Loucy (cell line): Measurements from ENCODE around the gene NFATC3.

Source experiments
- H2AFZ ChIP-seq: fragments of 200-600 bp; sonication (generic); 2 replicates; pipeline ENCODE4 v1.6.0; 2016; ENCODE audit warnings: antibody characterized with exemption, mild to moderate bottlenecking, low read length, moderate library complexity
- H3F3A ChIP-seq: fragments of 200-600 bp; 2 replicates; pipeline ENCODE4 v1.6.0; 2016; ENCODE audit warnings: antibody characterized with exemption, low read depth, mild to moderate bottlenecking
- H3K27me3 ChIP-seq: fragments of 200-600 bp; sonication (generic); 2 replicates; pipeline ENCODE4 v1.6.1; 2014; ENCODE audit warnings: low read length, mild to moderate bottlenecking; ENCODE audit not compliant: insufficient read depth, poor library complexity, severe bottlenecking
- H3K36me3 ChIP-seq: fragments of 200-600 bp; sonication (generic); 2 replicates; pipeline ENCODE4 v1.6.1; 2016; ENCODE audit warnings: low read length; ENCODE audit not compliant: insufficient read depth
- H3K4me1 ChIP-seq: fragments of 200-600 bp; sonication (generic); 2 replicates; pipeline ENCODE4 v1.5.1; 2014; ENCODE audit warnings: low read length, mild to moderate bottlenecking; ENCODE audit not compliant: insufficient read depth, poor library complexity, severe bottlenecking
- H3K4me2 ChIP-seq: fragments of 200-600 bp; sonication (generic); 2 replicates; pipeline ENCODE4 v1.6.0; 2014; ENCODE audit warnings: antibody characterized with exemption, low read length, low read depth, mild to moderate bottlenecking; ENCODE audit not compliant: poor library complexity, severe bottlenecking
- H3K4me3 ChIP-seq: fragments of 200-600 bp; sonication (generic); 2 replicates; pipeline ENCODE4 v1.5.1; 2014; ENCODE audit warnings: low read length, mild to moderate bottlenecking, mixed read lengths; ENCODE audit not compliant: poor library complexity, severe bottlenecking
- H3K79me2 ChIP-seq: fragments of 200-600 bp; sonication (generic); 2 replicates; pipeline ENCODE4 v1.6.1; 2014; ENCODE audit warnings: low read length; ENCODE audit not compliant: insufficient read depth
- H3K9ac ChIP-seq: fragments of 200-600 bp; sonication (generic); 2 replicates; pipeline ENCODE4 v1.6.0; 2014; ENCODE audit warnings: mild to moderate bottlenecking, low read depth, low read length, moderate library complexity; ENCODE audit not compliant: poor library complexity, severe bottlenecking
- H3K9me2 ChIP-seq: fragments of 200-600 bp; sonication (generic); replicated peaks from 2 replicates; pipeline ENCODE4 v1.6.1; 2016; ENCODE audit warnings: low read depth, low read length, mixed read lengths
- H3K9me3 ChIP-seq: fragments of 200-600 bp; sonication (generic); 2 replicates; pipeline ENCODE4 v1.6.1; 2014; ENCODE audit warnings: mild to moderate bottlenecking, antibody characterized with exemption, low read length, low read depth; ENCODE audit not compliant: insufficient read depth
- H4K20me1 ChIP-seq: fragments of 200-600 bp; sonication (generic); 2 replicates; pipeline ENCODE4 v1.6.0; 2014; ENCODE audit warnings: antibody characterized with exemption, low read length, mild to moderate bottlenecking; ENCODE audit not compliant: insufficient read depth, poor library complexity, severe bottlenecking
- EZH2phosphoT487 ChIP-seq: fragments of 200-600 bp; IDR thresholded peaks from 2 replicates; pipeline ENCODE4 v1.6.1; 2018; ENCODE audit warnings: antibody characterized with exemption, mild to moderate bottlenecking, moderate library complexity, borderline replicate concordance
- TF ChIP-seq, protein P1 (sequence below): fragments of 200-600 bp; sonication (generic); conservative IDR thresholded peaks from 2 replicates; pipeline ENCODE4 v1.5.1; 2014; ENCODE audit warnings: mild to moderate bottlenecking, antibody characterized with exemption, low read length

The NFATC3 gene

DNA sequence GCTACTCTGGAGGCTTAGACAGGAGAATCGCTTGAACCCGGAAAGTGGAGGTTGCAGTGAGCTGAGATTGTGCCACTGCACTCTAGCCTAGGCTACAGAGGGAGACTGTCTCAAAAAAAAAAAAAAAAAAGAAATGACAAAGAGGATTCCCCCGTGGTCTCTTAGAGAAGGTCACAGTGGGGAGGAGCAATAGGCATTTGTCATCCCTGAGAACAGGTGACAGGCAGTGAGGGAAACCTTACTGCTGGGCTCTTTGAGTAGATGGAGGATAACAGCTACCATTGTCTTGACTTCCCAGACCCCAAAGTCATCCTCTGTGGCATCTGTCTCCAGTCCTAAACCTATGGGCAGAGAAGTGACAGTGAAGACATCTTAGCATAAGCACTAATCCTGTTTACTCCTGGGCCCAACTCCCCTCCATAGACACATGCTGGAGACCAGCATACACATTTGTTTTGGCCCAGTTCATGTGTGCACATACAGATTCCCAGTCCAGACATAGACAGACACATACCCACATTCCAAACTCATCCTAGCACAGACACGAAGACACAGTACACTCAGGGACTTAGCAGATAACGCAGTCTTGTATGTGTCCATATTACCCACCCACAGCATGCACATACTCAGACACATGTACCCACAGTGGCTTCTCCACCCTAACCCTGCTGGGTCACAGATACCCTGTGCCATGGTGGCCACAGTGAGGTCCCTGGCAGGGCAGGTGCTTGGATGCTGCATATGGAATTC is 148.1 kb downstream of the NFATC3 start:
- Histone ChIP-seq H2AFZ (no peak overlapping the region), H3K4me2 (no peak overlapping the region), H3F3A (no peaks in the 10 kb centered on the region), H3K36me3 (peaks cover 38% of the 10 kb centered on the region; the same call in 1 of the 2 replicates), H3K27me3 (no peaks in the 10 kb centered on the region), H3K4me1 (no peaks in the 10 kb centered on the region), H3K9me3 (no peaks in the 10 kb centered on the region), H3K9me2 (no peaks in the 10 kb centered on the region), H3K9ac (no peak overlapping the region), H4K20me1 (peaks cover 13% of the 10 kb centered on the region), H3K4me3 (no peak overlapping the region), H3K79me2 (no peaks in the 10 kb centered on the region)
- TF ChIP-seq, protein P1, sequence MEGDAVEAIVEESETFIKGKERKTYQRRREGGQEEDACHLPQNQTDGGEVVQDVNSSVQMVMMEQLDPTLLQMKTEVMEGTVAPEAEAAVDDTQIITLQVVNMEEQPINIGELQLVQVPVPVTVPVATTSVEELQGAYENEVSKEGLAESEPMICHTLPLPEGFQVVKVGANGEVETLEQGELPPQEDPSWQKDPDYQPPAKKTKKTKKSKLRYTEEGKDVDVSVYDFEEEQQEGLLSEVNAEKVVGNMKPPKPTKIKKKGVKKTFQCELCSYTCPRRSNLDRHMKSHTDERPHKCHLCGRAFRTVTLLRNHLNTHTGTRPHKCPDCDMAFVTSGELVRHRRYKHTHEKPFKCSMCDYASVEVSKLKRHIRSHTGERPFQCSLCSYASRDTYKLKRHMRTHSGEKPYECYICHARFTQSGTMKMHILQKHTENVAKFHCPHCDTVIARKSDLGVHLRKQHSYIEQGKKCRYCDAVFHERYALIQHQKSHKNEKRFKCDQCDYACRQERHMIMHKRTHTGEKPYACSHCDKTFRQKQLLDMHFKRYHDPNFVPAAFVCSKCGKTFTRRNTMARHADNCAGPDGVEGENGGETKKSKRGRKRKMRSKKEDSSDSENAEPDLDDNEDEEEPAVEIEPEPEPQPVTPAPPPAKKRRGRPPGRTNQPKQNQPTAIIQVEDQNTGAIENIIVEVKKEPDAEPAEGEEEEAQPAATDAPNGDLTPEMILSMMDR: no peak
- no peak for TF ChIP-seq EZH2phosphoT487

DNA sequence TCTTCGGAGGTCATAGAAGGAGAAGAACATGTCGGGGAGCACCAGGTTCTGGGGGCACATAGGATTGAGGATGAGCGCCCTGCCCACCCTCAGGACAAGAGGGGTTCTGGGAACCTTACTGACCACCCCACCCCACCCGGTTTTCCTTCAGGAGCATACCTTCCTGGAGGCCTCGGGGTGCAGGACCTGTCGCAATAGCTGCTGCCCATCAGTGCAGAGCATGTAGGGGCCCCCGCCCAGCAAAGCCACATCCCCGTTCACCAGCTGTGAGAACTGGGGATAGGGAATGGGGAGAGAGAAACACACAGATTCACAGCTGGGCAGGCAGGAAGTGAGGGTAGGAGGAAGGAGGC is 148.6 kb downstream of the NFATC3 start:
- no peak for TF ChIP-seq EZH2phosphoT487
- TF ChIP-seq, protein P1: no peak
- H3K4me1 ChIP-seq: no peaks in the 10 kb centered on the region
- H3K9me3 ChIP-seq: no peaks in the 10 kb centered on the region
- H3K9ac ChIP-seq: no peak overlapping the region
- no peaks in the 10 kb centered on the region for H3K79me2 ChIP-seq
- no peaks in the 10 kb centered on the region for H3K27me3 ChIP-seq
- no peaks in the 10 kb centered on the region for H3F3A ChIP-seq
- H3K36me3 ChIP-seq: peaks cover 34% of the 10 kb centered on the region; the same call in 1 of the 2 replicates
- H3K4me3 ChIP-seq: no peak overlapping the region
- H3K9me2 ChIP-seq: no peaks in the 10 kb centered on the region
- no peak overlapping the region for H2AFZ ChIP-seq
- no peak overlapping the region for H3K4me2 ChIP-seq
- peaks cover 13% of the 10 kb centered on the region for H4K20me1 ChIP-seq

DNA sequence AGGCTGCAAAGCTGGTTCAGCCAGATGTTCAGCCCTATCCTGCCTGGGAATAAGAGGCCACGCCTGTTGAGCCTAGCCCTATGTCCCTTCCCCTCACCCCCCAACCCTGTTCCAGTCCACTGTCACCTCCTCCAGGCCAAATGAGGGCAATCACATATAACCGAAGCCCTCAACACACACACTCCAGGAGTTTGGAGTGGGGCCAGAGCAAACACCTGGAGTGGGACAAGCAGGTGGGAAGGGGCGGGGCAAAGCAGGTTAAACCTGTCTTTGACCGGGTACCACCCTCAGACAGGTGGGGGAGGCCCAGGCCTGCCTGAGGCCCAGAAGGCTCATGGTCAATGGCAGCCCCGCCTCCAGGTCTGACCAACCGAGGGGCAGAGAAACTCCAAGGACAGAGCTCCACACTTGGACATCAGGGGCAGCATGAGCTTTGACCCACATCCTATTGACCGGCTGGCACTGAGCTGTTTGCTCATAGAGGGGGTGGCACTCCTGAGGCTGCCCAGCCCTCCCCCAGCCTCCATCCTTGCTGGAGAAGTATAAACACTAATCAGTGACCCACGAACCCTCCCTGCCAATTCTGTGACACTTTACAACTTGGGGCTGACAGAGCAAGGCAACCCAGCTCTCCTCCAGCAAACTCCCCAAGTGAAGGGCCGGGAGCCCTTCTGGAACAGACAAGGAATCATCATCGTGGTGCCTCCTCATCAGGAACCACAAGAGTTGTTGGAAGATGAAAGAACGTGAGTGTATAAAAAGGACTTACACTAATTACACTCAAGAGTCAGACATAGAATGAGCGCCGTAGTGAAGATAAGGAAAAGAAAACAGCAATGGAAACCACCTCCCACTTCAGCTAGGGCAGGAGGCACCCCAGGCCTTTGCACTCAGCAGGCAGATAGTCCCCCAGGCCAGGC is 149.3 kb downstream of the NFATC3 start:
- H4K20me1 ChIP-seq: peaks cover 13% of the 10 kb centered on the region

More for the DNA sequence above, 149.3 kb downstream of the NFATC3 start:
- Histone ChIP-seq H3K4me3 (no peak overlapping the region), H3K79me2 (no peaks in the 10 kb centered on the region), H3K36me3 (peaks cover 34% of the 10 kb centered on the region; the same call in 1 of the 2 replicates), H3K27me3 (no peaks in the 10 kb centered on the region), H3K9me3 (no peaks in the 10 kb centered on the region), H2AFZ (no peak overlapping the region), H3K9me2 (no peaks in the 10 kb centered on the region), H3K9ac (no peak overlapping the region), H3K4me1 (no peaks in the 10 kb centered on the region), H3K4me2 (no peak overlapping the region), H3F3A (no peaks in the 10 kb centered on the region)
- TF ChIP-seq, protein P1: no peak
- TF ChIP-seq EZH2phosphoT487: no peak
